Inflammatory macrophage (primary cell): Measurements from ENCODE around the gene FRAS1.

ENCODE experiments used
- DNase-seq, 2 donors: peaks; one replicate each; pipeline ENCODE4 v3.0.0-alpha.2; 2020 to 2022

FRAS1 gene

GRCh38 chr4:78370631-78371372, 313.7 kb downstream of the FRAS1 start:
- no peak for DNase-seq

GRCh38 chr4:78372355-78372988, 315.3 kb downstream of the FRAS1 start:
- DNase-seq: no peak

GRCh38 chr4:78377555-78377954, 320.4 kb downstream of the FRAS1 start:
- no peak for DNase-seq

- no peak for DNase-seq
Observed at GRCh38 chr4:78379040-78379439, 321.9 kb downstream of the FRAS1 start.

GRCh38 chr4:78379991-78380729, 323.0 kb downstream of the FRAS1 start:
- no peak for DNase-seq

GRCh38 chr4:78386679-78387078, 329.6 kb downstream of the FRAS1 start:
- DNase-seq: no peak

- no peak for DNase-seq
Observed at GRCh38 chr4:78395642-78396041, 338.5 kb downstream of the FRAS1 start.

GRCh38 chr4:78396613-78397291, 339.6 kb downstream of the FRAS1 start:
- DNase-seq: no peak

- DNase-seq: no peak
Observed at GRCh38 chr4:78397292-78397630, 340.1 kb downstream of the FRAS1 start.

- no peak for DNase-seq
Observed at GRCh38 chr4:78409612-78410202, 352.6 kb downstream of the FRAS1 start.

GRCh38 chr4:78410225-78410624, 353.1 kb downstream of the FRAS1 start:
- DNase-seq: no peak

- no peak for DNase-seq
Observed at GRCh38 chr4:78410676-78411075, 353.6 kb downstream of the FRAS1 start.

GRCh38 chr4:78414116-78414515, 357.0 kb downstream of the FRAS1 start:
- no peak for DNase-seq

- DNase-seq: no peak
Observed at GRCh38 chr4:78417603-78418002, 360.5 kb downstream of the FRAS1 start.

- no peak for DNase-seq
Observed at GRCh38 chr4:78418406-78418805, 361.3 kb downstream of the FRAS1 start.

GRCh38 chr4:78423790-78424189, 366.7 kb downstream of the FRAS1 start:
- no peak for DNase-seq

GRCh38 chr4:78424461-78424860, 367.3 kb downstream of the FRAS1 start:
- no peak for DNase-seq

GRCh38 chr4:78426972-78427371, 369.8 kb downstream of the FRAS1 start:
- DNase-seq: no peak

- no peak for DNase-seq
Observed at GRCh38 chr4:78428996-78429395, 371.9 kb downstream of the FRAS1 start.

GRCh38 chr4:78432896-78433295, 375.8 kb downstream of the FRAS1 start:
- no peak for DNase-seq

GRCh38 chr4:78437608-78438088, 380.5 kb downstream of the FRAS1 start:
- DNase-seq: no peak

- DNase-seq: no peak
Observed at GRCh38 chr4:78439328-78439727, 382.2 kb downstream of the FRAS1 start.

GRCh38 chr4:78441756-78442155, 384.6 kb downstream of the FRAS1 start:
- no peak for DNase-seq
